Measurements from ENCODE around the gene DAB2IP. TPM values are rescaled to one million over a fixed set of nuclear protein-coding genes. Genes with fewer than 3 reads are reported as not detected.

Gene DAB2IP
- 15.5 and 17.0 TPM in 2 replicates for total RNA-seq (2022)
- Bru-seq, nascent RNA: percentile 37 among the genes with signal in this experiment
- percentile 37 among the genes with signal in this experiment for BruChase-seq, experiment 1, labeled RNA remaining after a 6-hour chase
- BruChase-seq, experiment 2, labeled RNA remaining after a 2-hour chase: percentile 35 among the genes with signal in this experiment
- long read RNA-seq, full-length matches to known transcripts: 1 of 29 reads
- long read RNA-seq, partial matches to known transcripts: 5 of 29 reads
- long read RNA-seq, other reads (novel, unspliced or antisense): 23 of 29 reads

GRCh38 chr9:121651295-121652020, at the start of gene DAB2IP:
TSS of gene DAB2IP (plus strand) at chr9:121651634. CDS start at chr9:121651776, 142 bp downstream.
- CTCF ChIA-PET: interaction anchor here (0.6 to 1.1 kb wide), 2 partner anchors 12 to 42 kb away, joined by 3 read pairs; no protein-coding TSS in a partner anchor

GRCh38 chr9:121603028-121603427, 48.4 kb upstream of the DAB2IP start:
- DNase-seq (ENCODE audit: unreplicated experiment): no peak
- Mint-ChIP-seq H3K27me3 (ENCODE audit: insufficient read depth, unreplicated experiment) (peaks cover 11% of the 10 kb centered on the region), H3K36me3 (ENCODE audit: insufficient read depth, unreplicated experiment) (no peaks in the 10 kb centered on the region), H3K4me1 (ENCODE audit: insufficient read depth, unreplicated experiment) (peaks cover 11% of the 10 kb centered on the region), H3K4me3 (ENCODE audit: unreplicated experiment) (no peak overlapping the region), H3K27ac (ENCODE audit: low read depth, unreplicated experiment) (no peak overlapping the region), H3K9me3 (ENCODE audit: unreplicated experiment) (no peaks in the 10 kb centered on the region)
- CTCF ChIA-PET: no interaction called here
- BruUV-seq (replicated peaks): no TSS peak
- POLR2A ChIA-PET: no interaction called here
- TF ChIP-seq, protein P1, sequence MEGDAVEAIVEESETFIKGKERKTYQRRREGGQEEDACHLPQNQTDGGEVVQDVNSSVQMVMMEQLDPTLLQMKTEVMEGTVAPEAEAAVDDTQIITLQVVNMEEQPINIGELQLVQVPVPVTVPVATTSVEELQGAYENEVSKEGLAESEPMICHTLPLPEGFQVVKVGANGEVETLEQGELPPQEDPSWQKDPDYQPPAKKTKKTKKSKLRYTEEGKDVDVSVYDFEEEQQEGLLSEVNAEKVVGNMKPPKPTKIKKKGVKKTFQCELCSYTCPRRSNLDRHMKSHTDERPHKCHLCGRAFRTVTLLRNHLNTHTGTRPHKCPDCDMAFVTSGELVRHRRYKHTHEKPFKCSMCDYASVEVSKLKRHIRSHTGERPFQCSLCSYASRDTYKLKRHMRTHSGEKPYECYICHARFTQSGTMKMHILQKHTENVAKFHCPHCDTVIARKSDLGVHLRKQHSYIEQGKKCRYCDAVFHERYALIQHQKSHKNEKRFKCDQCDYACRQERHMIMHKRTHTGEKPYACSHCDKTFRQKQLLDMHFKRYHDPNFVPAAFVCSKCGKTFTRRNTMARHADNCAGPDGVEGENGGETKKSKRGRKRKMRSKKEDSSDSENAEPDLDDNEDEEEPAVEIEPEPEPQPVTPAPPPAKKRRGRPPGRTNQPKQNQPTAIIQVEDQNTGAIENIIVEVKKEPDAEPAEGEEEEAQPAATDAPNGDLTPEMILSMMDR (IDR thresholded peaks at IDR 0.05; ENCODE audit: unreplicated experiment): no peak
- intact Hi-C loops (cut with micrococcal nuclease): loop anchor here (10.0 kb wide), 1 partner anchor 48 kb away; no protein-coding TSS in a partner anchor

More at GRCh38 chr9:121651295-121652020, at the start of gene DAB2IP:
- Mint-ChIP-seq H3K27ac (ENCODE audit: low read depth, unreplicated experiment) (no peak within 1 kb of the TSS), H3K9me3 (ENCODE audit: unreplicated experiment) (no peaks in the 10 kb centered on the region), H3K4me3 (ENCODE audit: unreplicated experiment) (peak within 1 kb of the TSS; percentile 68), H3K27me3 (ENCODE audit: insufficient read depth, unreplicated experiment) (peaks cover 29% of the 10 kb centered on the region), H3K36me3 (ENCODE audit: insufficient read depth, unreplicated experiment) (no peaks in the 10 kb centered on the region), H3K4me1 (ENCODE audit: insufficient read depth, unreplicated experiment) (peaks cover 9% of the 10 kb centered on the region)
- TF ChIP-seq, protein P1 (IDR thresholded peaks at IDR 0.05; ENCODE audit: unreplicated experiment): no peak
- intact Hi-C loops (cut with micrococcal nuclease): no loop called here
- POLR2A ChIA-PET: no interaction called here
- no TSS peak for BruUV-seq (replicated peaks)
- DNase-seq (ENCODE audit: unreplicated experiment): peak; percentile 39

DNA sequence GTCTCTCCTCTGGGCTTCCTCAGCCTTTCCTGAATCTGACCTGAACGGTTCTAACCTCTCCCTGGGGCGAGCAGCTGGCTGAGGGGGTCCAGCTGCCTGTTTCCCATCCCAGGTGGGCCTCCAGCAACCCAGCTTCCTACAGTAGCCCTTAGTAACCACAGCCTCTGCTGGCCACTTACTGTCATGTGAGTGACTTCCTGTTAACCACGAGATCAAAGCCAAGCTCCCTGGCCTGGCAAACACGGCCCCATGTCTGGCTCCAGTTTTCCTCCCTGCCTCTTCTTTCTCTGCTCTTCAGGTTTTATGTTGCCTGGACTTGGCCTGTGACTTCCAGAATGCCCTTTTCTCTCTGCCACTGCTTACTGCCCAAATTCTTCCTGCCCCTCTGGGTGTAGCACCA, 47.2 kb upstream of the DAB2IP start:
- no peaks in the 10 kb centered on the region for H3K36me3 Mint-ChIP-seq (ENCODE audit: insufficient read depth, unreplicated experiment)
- ChIA-PET CTCF (interaction anchor here (0.5 kb wide), 1 partner anchor 518 kb away, joined by 4 read pairs; no protein-coding TSS in a partner anchor), POLR2A (no interaction called here)
- no peak for DNase-seq (ENCODE audit: unreplicated experiment)
- H3K9me3 Mint-ChIP-seq (ENCODE audit: unreplicated experiment): no peaks in the 10 kb centered on the region
- H3K4me1 Mint-ChIP-seq (ENCODE audit: insufficient read depth, unreplicated experiment): peaks cover 13% of the 10 kb centered on the region
- intact Hi-C loops (cut with micrococcal nuclease): loop anchor here (10.0 kb wide), 1 partner anchor 49 kb away; no protein-coding TSS in a partner anchor
- no peak overlapping the region for H3K4me3 Mint-ChIP-seq (ENCODE audit: unreplicated experiment)
- TF ChIP-seq, protein P1 (IDR thresholded peaks at IDR 0.05; ENCODE audit: unreplicated experiment): no peak
- H3K27me3 Mint-ChIP-seq (ENCODE audit: insufficient read depth, unreplicated experiment): peaks cover 11% of the 10 kb centered on the region
- BruUV-seq (replicated peaks): no TSS peak
- H3K27ac Mint-ChIP-seq (ENCODE audit: low read depth, unreplicated experiment): no peak overlapping the region

- ChIA-PET POLR2A (no interaction called here), CTCF (no interaction called here)
- Mint-ChIP-seq H3K4me1 (ENCODE audit: insufficient read depth, unreplicated experiment) (peaks cover 17% of the 10 kb centered on the region), H3K27ac (ENCODE audit: low read depth, unreplicated experiment) (no peak overlapping the region), H3K27me3 (ENCODE audit: insufficient read depth, unreplicated experiment) (peaks cover 11% of the 10 kb centered on the region), H3K9me3 (ENCODE audit: unreplicated experiment) (no peaks in the 10 kb centered on the region), H3K36me3 (ENCODE audit: insufficient read depth, unreplicated experiment) (no peaks in the 10 kb centered on the region), H3K4me3 (ENCODE audit: unreplicated experiment) (no peak overlapping the region)
- BruUV-seq (replicated peaks): no TSS peak
- no peak for DNase-seq (ENCODE audit: unreplicated experiment)
- TF ChIP-seq, protein P1 (IDR thresholded peaks at IDR 0.05; ENCODE audit: unreplicated experiment): no peak
- intact Hi-C loops (cut with micrococcal nuclease): loop anchor here (10.0 kb wide), 1 partner anchor 50 kb away; no protein-coding TSS in a partner anchor
Measured at GRCh38 chr9:121604654-121605053, 46.8 kb upstream of the DAB2IP start.
